ENCODE results near the gene TMEM181.

The TMEM181 gene

GRCh38 chr6:158661156-158661685 lies 101.3 kb downstream of the TMEM181 start:
- DNase-seq (ENCODE audit: low spot score) = no peak
- H3K27ac ChIP-seq = no peak overlapping the region
- ChIA-PET POLR2A (ENCODE audit: low non-redundant PET) (no interaction called here), CTCF (interaction anchor here (3.4 kb wide), 1 partner anchor 30 kb away, joined by 22 read pairs; no protein-coding TSS in a partner anchor)
- TF ChIP-seq, protein P1, sequence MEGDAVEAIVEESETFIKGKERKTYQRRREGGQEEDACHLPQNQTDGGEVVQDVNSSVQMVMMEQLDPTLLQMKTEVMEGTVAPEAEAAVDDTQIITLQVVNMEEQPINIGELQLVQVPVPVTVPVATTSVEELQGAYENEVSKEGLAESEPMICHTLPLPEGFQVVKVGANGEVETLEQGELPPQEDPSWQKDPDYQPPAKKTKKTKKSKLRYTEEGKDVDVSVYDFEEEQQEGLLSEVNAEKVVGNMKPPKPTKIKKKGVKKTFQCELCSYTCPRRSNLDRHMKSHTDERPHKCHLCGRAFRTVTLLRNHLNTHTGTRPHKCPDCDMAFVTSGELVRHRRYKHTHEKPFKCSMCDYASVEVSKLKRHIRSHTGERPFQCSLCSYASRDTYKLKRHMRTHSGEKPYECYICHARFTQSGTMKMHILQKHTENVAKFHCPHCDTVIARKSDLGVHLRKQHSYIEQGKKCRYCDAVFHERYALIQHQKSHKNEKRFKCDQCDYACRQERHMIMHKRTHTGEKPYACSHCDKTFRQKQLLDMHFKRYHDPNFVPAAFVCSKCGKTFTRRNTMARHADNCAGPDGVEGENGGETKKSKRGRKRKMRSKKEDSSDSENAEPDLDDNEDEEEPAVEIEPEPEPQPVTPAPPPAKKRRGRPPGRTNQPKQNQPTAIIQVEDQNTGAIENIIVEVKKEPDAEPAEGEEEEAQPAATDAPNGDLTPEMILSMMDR (conservative IDR thresholded peaks at IDR 0.05; ENCODE audit: low read depth) = no peak

DNA sequence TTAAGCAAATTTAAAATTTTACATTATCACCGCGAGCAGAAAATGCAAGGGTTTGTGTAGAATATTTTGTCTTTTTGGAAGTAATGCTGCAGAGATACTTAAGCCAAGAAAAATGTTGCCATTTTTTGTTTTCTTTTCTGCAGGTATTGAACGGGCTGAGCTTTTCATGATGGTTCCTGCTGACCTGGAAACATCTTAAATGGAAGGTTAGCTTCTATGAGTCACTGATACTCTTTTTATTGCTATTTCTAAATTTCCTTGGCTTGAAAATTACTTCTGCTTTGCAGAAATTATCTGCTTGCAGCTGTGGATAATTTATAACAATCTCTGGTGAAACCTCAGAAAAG lies 102.7 kb downstream of the TMEM181 start:
- TF ChIP-seq, protein P1 (conservative IDR thresholded peaks at IDR 0.05; ENCODE audit: low read depth) = no peak
- DNase-seq (ENCODE audit: low spot score) = no peak
- H3K27ac ChIP-seq = no peak overlapping the region
- CTCF ChIA-PET = interaction anchor here (0.6 to 1.5 kb wide), 4 partner anchors 15 to 448 kb away, joined by 3 to 6 read pairs (median 4); no protein-coding TSS in a partner anchor
- POLR2A ChIA-PET (ENCODE audit: low non-redundant PET) = no interaction called here

GRCh38 chr6:158662954-158663624 lies 103.2 kb downstream of the TMEM181 start:
- TF ChIP-seq, protein P1 (conservative IDR thresholded peaks at IDR 0.05; ENCODE audit: low read depth) = no peak
- H3K27ac ChIP-seq = no peak overlapping the region
- ChIA-PET CTCF (interaction anchor here (0.6 to 1.5 kb wide), 2 partner anchors 28 to 449 kb away, joined by 4 to 6 read pairs; no protein-coding TSS in a partner anchor), POLR2A (ENCODE audit: low non-redundant PET) (no interaction called here)
- no peak for DNase-seq (ENCODE audit: low spot score)

DNA sequence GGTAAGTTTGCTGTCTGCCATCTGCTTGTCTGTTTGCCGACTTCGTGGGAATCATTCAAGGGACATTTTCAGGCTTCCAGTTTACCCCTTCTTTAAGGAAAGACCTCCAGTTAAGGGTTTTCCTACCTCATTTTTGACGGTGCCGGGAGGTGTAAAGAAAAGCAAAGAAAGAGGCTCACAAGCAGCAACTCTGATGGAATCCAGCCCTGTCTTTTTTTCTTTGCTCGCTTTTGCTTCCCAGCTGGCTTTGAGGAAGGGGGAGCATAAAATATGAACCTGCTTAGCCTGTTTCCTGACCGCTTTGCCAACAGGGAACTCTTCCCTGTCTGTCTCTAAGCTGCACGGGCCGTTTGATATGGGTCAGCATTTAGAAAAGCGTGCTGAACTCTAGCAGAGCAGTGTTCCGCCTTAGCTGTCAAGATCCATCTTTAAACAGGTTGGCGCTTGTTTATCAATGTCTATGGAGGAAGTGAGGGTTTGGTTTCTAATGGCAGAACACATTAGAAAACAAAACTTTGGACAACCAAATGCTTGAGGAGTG lies 103.8 kb downstream of the TMEM181 start:
- ChIA-PET POLR2A (ENCODE audit: low non-redundant PET) (no interaction called here), CTCF (interaction anchor here (1.5 kb wide), 1 partner anchor 28 kb away, joined by 4 read pairs; no protein-coding TSS in a partner anchor)
- no peak overlapping the region for H3K27ac ChIP-seq
- TF ChIP-seq, protein P1 (conservative IDR thresholded peaks at IDR 0.05; ENCODE audit: low read depth) = no peak
- no peak for DNase-seq (ENCODE audit: low spot score)

GRCh38 chr6:158665332-158665731 lies 105.4 kb downstream of the TMEM181 start:
- TF ChIP-seq, protein P1 (conservative IDR thresholded peaks at IDR 0.05; ENCODE audit: low read depth) = no peak
- CTCF ChIA-PET = no interaction called here
- DNase-seq (ENCODE audit: low spot score) = no peak
- POLR2A ChIA-PET (ENCODE audit: low non-redundant PET) = no interaction called here
- H3K27ac ChIP-seq = no peak overlapping the region

DNA sequence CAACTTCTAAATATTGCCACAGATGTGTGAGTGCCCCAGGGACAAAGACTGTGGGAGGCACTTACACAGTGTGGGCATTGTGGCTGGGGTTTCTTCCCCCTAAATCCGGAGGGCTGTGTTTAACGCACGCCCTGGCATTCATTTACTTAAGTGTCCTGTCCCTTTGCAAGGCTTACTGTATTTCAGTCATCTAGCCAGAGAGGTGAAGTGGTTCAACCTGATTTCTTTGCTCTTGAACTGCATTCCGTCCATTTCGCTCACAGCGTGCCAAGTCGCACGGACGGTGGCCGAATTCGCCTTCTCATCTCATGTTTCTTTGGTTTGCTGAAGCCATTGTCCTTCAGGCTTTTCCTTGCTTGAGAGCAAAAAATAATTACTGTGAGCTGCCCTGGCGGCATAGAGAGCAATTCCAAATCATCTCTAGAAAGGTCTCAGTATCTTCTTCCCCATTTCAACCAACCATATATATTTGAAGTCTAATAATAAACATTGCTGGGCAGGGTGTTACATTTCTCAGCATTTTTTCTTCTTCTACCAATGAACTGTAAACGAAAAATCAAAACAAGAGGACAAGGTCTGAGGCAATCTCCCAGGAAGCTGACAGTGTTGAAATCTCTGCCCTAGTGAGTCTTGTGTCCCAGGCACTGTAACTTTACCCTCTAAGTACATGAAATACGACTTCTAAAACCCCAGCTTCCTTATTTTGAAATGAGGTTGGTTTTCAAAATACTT lies 106.9 kb downstream of the TMEM181 start:
- no peak overlapping the region for H3K27ac ChIP-seq
- no peak for DNase-seq (ENCODE audit: low spot score)
- CTCF ChIA-PET = interaction anchor here (0.6 to 1.4 kb wide), 2 partner anchors 25 to 265 kb away, joined by 5 to 7 read pairs; no protein-coding TSS in a partner anchor
- TF ChIP-seq, protein P1 (conservative IDR thresholded peaks at IDR 0.05; ENCODE audit: low read depth) = no peak
- POLR2A ChIA-PET (ENCODE audit: low non-redundant PET) = no interaction called here
